Bronchial epithelial cell (primary cell): ENCODE results near the gene MYO1B. TPM values are rescaled to one million over a fixed set of nuclear protein-coding genes. Genes with fewer than 3 reads are reported as not detected.
A peak's percentile ranks its signal among the peaks of the same experiment; 100 is the strongest.

Source experiments
- DNase-seq: peaks from one replicate; pipeline ENCODE4 v3.0.0-alpha.2; 2010; ENCODE audit warnings: low read depth
- FAIRE-seq: peaks from 2 replicates; lab custom pipeline; 2011; peaks lifted over from hg19 to GRCh38; lab: Jason Lieb, UNC
- H3K27me3 ChIP-seq: 2 replicates; pipeline ENCODE4 v1.5.1; 2011; ENCODE audit warnings: low read length; ENCODE audit not compliant: control insufficient read depth, insufficient read depth
- H3K36me3 ChIP-seq: 2 replicates; pipeline ENCODE4 v1.5.1; 2011; ENCODE audit warnings: low read length; ENCODE audit not compliant: control insufficient read depth, insufficient read depth
- H3K4me3 ChIP-seq: 2 replicates; pipeline ENCODE4 v1.5.1; 2011; ENCODE audit warnings: mild to moderate bottlenecking, low read depth, low read length, control low read depth
- CTCF ChIP-seq: IDR thresholded peaks from 2 replicates; pipeline ENCODE4 v1.5.1; 2011; ENCODE audit warnings: mild to moderate bottlenecking, moderate library complexity, low read length, control low read depth, inconsistent platforms; ENCODE audit not compliant: insufficient read depth, severe bottlenecking
- total RNA-seq: library from RNA; depleted of rRNA; stranded (reverse); fragments of >200 nt; gene quantifications from 2 replicates; pipeline ENCODE4 v1.2.1, GENCODE V29; 2014

MYO1B gene
- total RNA-seq, 1 donor from 2014 or later: 247 TPM

- DNase-seq (no peak), FAIRE-seq (no peak)
- no peaks in the 10 kb centered on the region for H3K27me3 ChIP-seq
- H3K36me3 ChIP-seq: no peaks in the 10 kb centered on the region
- TF ChIP-seq CTCF: no peak
- H3K4me3 ChIP-seq: no peak overlapping the region
Measured at GRCh38 chr2:191226196-191226595, 19.0 kb upstream of the MYO1B start.

GRCh38 chr2:191228333-191228732 lies 16.9 kb upstream of the MYO1B start:
- no peaks in the 10 kb centered on the region for H3K36me3 ChIP-seq
- DNase-seq (no peak), FAIRE-seq (no peak)
- TF ChIP-seq CTCF: no peak
- no peaks in the 10 kb centered on the region for H3K27me3 ChIP-seq
- H3K4me3 ChIP-seq: no peak overlapping the region

- FAIRE-seq: no peak
- Histone ChIP-seq H3K27me3 (no peaks in the 10 kb centered on the region), H3K4me3 (no peak overlapping the region), H3K36me3 (no peaks in the 10 kb centered on the region)
- no peak for DNase-seq
- TF ChIP-seq CTCF: no peak
Measured at GRCh38 chr2:191228861-191229260, 16.3 kb upstream of the MYO1B start.

- Histone ChIP-seq H3K4me3 (no peak overlapping the region), H3K27me3 (no peaks in the 10 kb centered on the region), H3K36me3 (no peaks in the 10 kb centered on the region)
- FAIRE-seq: no peak
- peak; percentile 88 for DNase-seq
- TF ChIP-seq CTCF: no peak
Measured at GRCh38 chr2:191230174-191230573, 15.0 kb upstream of the MYO1B start.

GRCh38 chr2:191231995-191232394 lies 13.2 kb upstream of the MYO1B start:
- no peak for FAIRE-seq
- no peaks in the 10 kb centered on the region for H3K36me3 ChIP-seq

More at GRCh38 chr2:191231995-191232394, 13.2 kb upstream of the MYO1B start:
- TF ChIP-seq CTCF: peak; percentile 44
- Histone ChIP-seq H3K4me3 (no peak overlapping the region), H3K27me3 (no peaks in the 10 kb centered on the region)
- peak; percentile 47 for DNase-seq
